B cell (primary cell): Measurements from ENCODE around the gene RAB32. TPM values are rescaled to one million over a fixed set of nuclear protein-coding genes. Genes with fewer than 3 reads are reported as not detected.

Experiments
- ATAC-seq: fragments of 200-7000 bp; cut with Tn5 transposase; one replicate; pipeline ENCODE4 v1.10.0; 2021; ENCODE audit warnings: low read depth, mild to moderate bottlenecking, moderate number of reproducible peaks, moderate library complexity
- CTCF ChIA-PET: fragments of 350-600 bp; sonication (Branson Sonifier 250); formaldehyde crosslinking; loops from one replicate; lab custom pipeline; 2021; ENCODE audit warnings: antibody characterized with exemption, inconsistent platforms; lab: Charles Lee
- POLR2A ChIA-PET: fragments of 350-600 bp; sonication (Branson Sonifier 250); formaldehyde crosslinking; loops from one replicate; lab custom pipeline; 2021; ENCODE audit warnings: antibody characterized with exemption; lab: Charles Lee
- DNase-seq: peaks from one replicate; pipeline ENCODE4 v3.0.0; 2013
- H2AFZ ChIP-seq: 2 replicates; pipeline ENCODE4 v1.6.1; 2012; ENCODE audit warnings: mild to moderate bottlenecking, low read depth, low read length; ENCODE audit not compliant: insufficient read depth, poor library complexity, severe bottlenecking
- H3K27ac ChIP-seq, 2 donors: 1 replicate in 1 of 2; 2 replicates in 1 of 2; pipeline ENCODE4 v1.5.1; 2012 to 2013; ENCODE audit warnings: low read length in 2 of 2, mild to moderate bottlenecking in 2 of 2, moderate library complexity in 1 of 2
- H3K27me3 ChIP-seq, 4 experiments: fragments of 200-600 bp in 1 of 4; sonication (generic) in 1 of 4; replicated peaks in 1 of 4; 1 replicate in 2 of 4; 2 replicates in 2 of 4; pipeline versions ENCODE4 v1.6.1 to v1.7.0; 2013 to 2016; ENCODE audit warnings: low read length in 3 of 4, mild to moderate bottlenecking in 2 of 4, mixed read lengths in 1 of 4, moderate library complexity in 1 of 4; ENCODE audit not compliant: insufficient read depth in 4 of 4, control insufficient read depth in 3 of 4; ENCODE audit errors: control extremely low read depth in 1 of 4
- H3K36me3 ChIP-seq, 2 experiments: replicated peaks in 1 of 2; 1 replicate in 1 of 2; 2 replicates in 1 of 2; pipeline versions ENCODE4 v1.6.1 to v1.7.1; 2013; ENCODE audit warnings: low read length in 1 of 2; ENCODE audit not compliant: insufficient read depth in 2 of 2, control insufficient read depth in 1 of 2; ENCODE audit errors: control extremely low read depth in 1 of 2, extremely low read depth in 1 of 2
- H3K4me1 ChIP-seq, 2 donors: fragments of 200-600 bp in 1 of 2; sonication (generic) in 1 of 2; 1 replicate in 1 of 2; 2 replicates in 1 of 2; pipeline versions ENCODE4 v1.5.1 to v1.6.1; 2013 to 2017; ENCODE audit warnings: low read length in 2 of 2; ENCODE audit not compliant: control insufficient read depth in 2 of 2, insufficient read depth in 2 of 2
- H3K4me2 ChIP-seq: replicated peaks from 2 replicates; pipeline ENCODE3; 2012; ENCODE audit warnings: mild to moderate bottlenecking, low read depth, low read length; ENCODE audit not compliant: poor library complexity, severe bottlenecking
- H3K4me3 ChIP-seq, 5 experiments: fragments of 200-600 bp in 1 of 5; sonication (generic) in 1 of 5; 1 replicate in 3 of 5; 2 replicates in 2 of 5; pipeline versions ENCODE4 v1.5.1 to v1.7.0; 2011 to 2016; ENCODE audit warnings: low read length in 4 of 5, mild to moderate bottlenecking in 4 of 5, low read depth in 2 of 5, control low read depth in 1 of 5, moderate library complexity in 1 of 5; ENCODE audit not compliant: insufficient read depth in 1 of 5; ENCODE audit errors: control extremely low read depth in 1 of 5, extremely low read depth in 1 of 5
- H3K79me2 ChIP-seq: fragments of 200-600 bp; sonication (generic); one replicate; pipeline ENCODE4 v1.6.0; 2016; ENCODE audit warnings: low read length; ENCODE audit not compliant: control insufficient read depth, insufficient read depth
- H3K9ac ChIP-seq: fragments of 200-600 bp; sonication (generic); 2 replicates; pipeline ENCODE4 v1.6.1; 2017; ENCODE audit warnings: mild to moderate bottlenecking, low read length, moderate library complexity
- H3K9me3 ChIP-seq, 3 donors: one replicate each; pipeline versions ENCODE4 v1.6.1 to v1.7.1; 2013; ENCODE audit warnings: low read length in 2 of 3; ENCODE audit not compliant: control insufficient read depth in 2 of 3, insufficient read depth in 1 of 3; ENCODE audit errors: control extremely low read depth in 1 of 3
- H4K20me1 ChIP-seq: 2 replicates; pipeline ENCODE4 v1.6.0; 2012; ENCODE audit warnings: mild to moderate bottlenecking, low read length; ENCODE audit not compliant: insufficient read depth, control insufficient read depth, poor library complexity, severe bottlenecking
- H3K27ac Mint-ChIP-seq: one replicate; pipeline ENCODE4 v1.8.0; 2021; ENCODE audit warnings: mixed read lengths
- H3K27me3 Mint-ChIP-seq: one replicate; pipeline ENCODE4 v1.8.0; 2021; ENCODE audit warnings: mixed read lengths
- H3K4me1 Mint-ChIP-seq: one replicate; pipeline ENCODE4 v1.8.0; 2021; ENCODE audit warnings: mixed read lengths
- H3K4me3 Mint-ChIP-seq: one replicate; pipeline ENCODE4 v1.8.0; 2021; ENCODE audit warnings: mixed read lengths
- H3K9me3 Mint-ChIP-seq: one replicate; pipeline ENCODE4 v1.8.0; 2022; ENCODE audit warnings: mixed read lengths; ENCODE audit not compliant: insufficient read depth
- CTCF ChIP-seq: fragments of 200-600 bp; IDR thresholded peaks from one replicate; pipeline ENCODE4 v1.8.0; 2022; ENCODE audit warnings: antibody characterized with exemption, mild to moderate bottlenecking
- EZH2 ChIP-seq: IDR thresholded peaks from 2 replicates; pipeline ENCODE4 v1.6.1; 2012; ENCODE audit warnings: borderline replicate concordance, low read depth, mild to moderate bottlenecking, moderate library complexity, low read length; ENCODE audit not compliant: insufficient read depth, poor library complexity, severe bottlenecking
- WGBS: methylation state at CpG from one replicate; pipeline ENCODE4 v1.1.5; 2013; ENCODE audit warnings: missing lambda C conversion rate; ENCODE audit not compliant: insufficient coverage; 5-methylcytosine and 5-hydroxymethylcytosine counted together
- intact Hi-C: fragments of 100-400 bp; cut with micrococcal nuclease; formaldehyde crosslinking; loops from one replicate; pipeline ENCODE4 v1.10.0; 2022
- polyA plus RNA-seq: library from polyadenylated mRNA; depleted of rRNA; stranded (reverse); fragments of >200 nt; gene quantifications from 2 replicates; pipeline ENCODE4 v1.2.3, GENCODE V29; 2012
- total RNA-seq, 2 donors: library from RNA; stranded (reverse); fragments of 120-200 nt in 1 of 2; gene quantifications; 1 replicate in 1 of 2; 2 replicates in 1 of 2; pipeline versions ENCODE4 v1.2.3 to v1.2.4, GENCODE V29; 2013 to 2022

RAB32 gene
- total and polyA plus RNA-seq, 2 donors (not counting 1 experiment from before 2014, with no cell fraction given), result 0.36 TPM; not detected in 1

- Mint-ChIP-seq H3K27ac (no peak overlapping the region), H3K27me3 (peaks cover 4% of the 10 kb centered on the region), H3K4me1 (no peaks in the 10 kb centered on the region), H3K4me3 (no peak overlapping the region), H3K9me3 (no peaks in the 10 kb centered on the region)
- Histone ChIP-seq H3K36me3 (no peaks in the 10 kb centered on the region), H3K9me3 (no peaks in the 10 kb centered on the region), H3K9ac (no peak overlapping the region), H4K20me1 (no peaks in the 10 kb centered on the region), H2AFZ (no peak overlapping the region), H3K27me3 (peaks cover 0 to 5% (median 0%) of the 10 kb centered on the region in 4 experiments), H3K4me2 (no peak overlapping the region), H3K79me2 (no peaks in the 10 kb centered on the region), H3K4me3 (no peak overlapping the region), H3K4me1 (no peaks in the 10 kb centered on the region), H3K27ac (no peak overlapping the region)
- no peak for ATAC-seq
- TF ChIP-seq CTCF (no peak), EZH2 (no peak)
- ChIA-PET CTCF (no interaction called here), POLR2A (no interaction called here)
- intact Hi-C loops, result no loop called here
- DNase-seq, result no peak
- WGBS, result no CpG with 5 or more reads among the region's 4 CpGs
Observed at GRCh38 chr6:146601352-146601751, 57.7 kb downstream of the RAB32 start.

- Histone ChIP-seq H3K9me3 (no peaks in the 10 kb centered on the region), H3K4me2 (no peak overlapping the region), H3K4me3 (no peak overlapping the region), H3K9ac (no peak overlapping the region), H3K27ac (no peak overlapping the region), H2AFZ (no peak overlapping the region), H4K20me1 (no peaks in the 10 kb centered on the region), H3K79me2 (no peaks in the 10 kb centered on the region), H3K36me3 (no peaks in the 10 kb centered on the region), H3K27me3 (peaks cover 0 to 5% (median 0%) of the 10 kb centered on the region in 4 experiments), H3K4me1 (no peaks in the 10 kb centered on the region)
- ChIA-PET POLR2A (no interaction called here), CTCF (no interaction called here)
- no peaks in the 10 kb centered on the region for H3K9me3 Mint-ChIP-seq
- TF ChIP-seq EZH2 (no peak), CTCF (no peak)
- 94% methylated on average over 4 of the region's 6 CpGs for WGBS
- DNase-seq, result no peak
- H3K27ac Mint-ChIP-seq, result no peak overlapping the region
- intact Hi-C loops, result no loop called here
- H3K27me3 Mint-ChIP-seq, result peaks cover 4% of the 10 kb centered on the region
- H3K4me3 Mint-ChIP-seq, result no peak overlapping the region
- no peaks in the 10 kb centered on the region for H3K4me1 Mint-ChIP-seq
- ATAC-seq, result no peak
Observed at GRCh38 chr6:146602526-146602925, 58.9 kb downstream of the RAB32 start.

Other genes with a start within 250 kb of the RAB32 start
- gene ADGB, start 55.1 kb downstream of the RAB32 start, total RNA-seq, result not detected in 2 replicates
- not detected in 2 replicates for gene ADGB, start 55.1 kb downstream of the RAB32 start, polyA plus RNA-seq